Fibroblast of lung (primary cell): ENCODE data around the gene LGR4. TPM values are rescaled to one million over a fixed set of nuclear protein-coding genes. Genes with fewer than 3 reads are reported as not detected.

ENCODE experiments used
- DNase-seq, 2 donors: peaks; one replicate each; pipeline versions ENCODE4 v3.0.0 to v3.0.0-alpha.2; 2010; ENCODE audit warnings: low read depth in 2 of 2
- H2AFZ ChIP-seq: 2 replicates; pipeline ENCODE4 v1.5.1; 2012; ENCODE audit warnings: low read length, control low read depth, inconsistent platforms
- H3K27ac ChIP-seq: 2 replicates; pipeline ENCODE4 v1.5.1; 2011; ENCODE audit warnings: low read length, control low read depth; ENCODE audit not compliant: insufficient read depth
- H3K27me3 ChIP-seq: 2 replicates; pipeline ENCODE4 v1.5.1; 2011; ENCODE audit warnings: mild to moderate bottlenecking, low read length; ENCODE audit not compliant: control insufficient read depth, insufficient read depth
- H3K36me3 ChIP-seq: 2 replicates; pipeline ENCODE4 v1.5.1; 2011; ENCODE audit warnings: low read length; ENCODE audit not compliant: control insufficient read depth, insufficient read depth
- H3K4me1 ChIP-seq: 2 replicates; pipeline ENCODE4 v1.5.1; 2011; ENCODE audit warnings: low read length; ENCODE audit not compliant: control insufficient read depth, insufficient read depth; ENCODE audit errors: extremely low read depth
- H3K4me2 ChIP-seq: 2 replicates; pipeline ENCODE4 v1.5.1; 2011; ENCODE audit warnings: low read length, control low read depth; ENCODE audit not compliant: insufficient read depth; ENCODE audit errors: extremely low read depth
- H3K4me3 ChIP-seq, 4 experiments: fragments of 200-600 bp in 1 of 4; sonication (generic) in 1 of 4; replicated peaks in 1 of 4; 2 replicates each; pipeline ENCODE4 v1.5.1; 2011 to 2016; ENCODE audit warnings: low read length in 4 of 4, low read depth in 3 of 4, mild to moderate bottlenecking in 3 of 4, control low read depth in 2 of 4, inconsistent platforms in 1 of 4, mixed read lengths in 1 of 4; ENCODE audit not compliant: insufficient read depth in 1 of 4; ENCODE audit errors: control extremely low read depth in 1 of 4
- H3K79me2 ChIP-seq: 2 replicates; pipeline ENCODE4 v1.5.1; 2012; ENCODE audit warnings: mild to moderate bottlenecking, low read length, inconsistent platforms; ENCODE audit not compliant: control insufficient read depth, insufficient read depth
- H3K9ac ChIP-seq: 2 replicates; pipeline ENCODE4 v1.5.1; 2011; ENCODE audit warnings: mild to moderate bottlenecking, low read length, control low read depth; ENCODE audit not compliant: insufficient read depth
- H3K9me3 ChIP-seq: 2 replicates; pipeline ENCODE4 v1.5.1; 2012; ENCODE audit warnings: low read depth, low read length; ENCODE audit not compliant: control insufficient read depth, insufficient read depth
- H4K20me1 ChIP-seq: 2 replicates; pipeline ENCODE4 v1.5.1; 2011; ENCODE audit warnings: low read length; ENCODE audit not compliant: control insufficient read depth, insufficient read depth; ENCODE audit errors: extremely low read depth
- CTCF ChIP-seq, 2 donors: IDR thresholded peaks in 1 of 2; conservative IDR thresholded peaks in 1 of 2; 1 replicate in 1 of 2; 2 replicates in 1 of 2; pipeline ENCODE4 v1.5.1; 2011 to 2012; ENCODE audit warnings: low read length in 2 of 2, control low read depth in 1 of 2, inconsistent platforms in 1 of 2, low read depth in 1 of 2, mild to moderate bottlenecking in 1 of 2
- EZH2 ChIP-seq: IDR thresholded peaks from 2 replicates; pipeline ENCODE4 v1.5.1; 2012; ENCODE audit warnings: low read length, control low read depth, mild to moderate bottlenecking; ENCODE audit errors: missing control alignments
- polyA plus RNA-seq, 2 donors: library from polyadenylated mRNA; depleted of rRNA in 1 of 2; stranded (reverse) in 1 of 2; unstranded in 1 of 2; fragments of >200 nt; gene quantifications; 2 replicates each; pipeline ENCODE4 v1.2.1, GENCODE V29; 2011 to 2012; ENCODE audit warnings: missing spikeins in 1 of 2
- total RNA-seq: library from RNA; depleted of rRNA; stranded (reverse); fragments of >200 nt; gene quantifications from 2 replicates; pipeline ENCODE4 v1.2.1, GENCODE V29; 2014

LGR4 gene
- total and polyA plus RNA-seq, 2 donors (not counting 1 experiment from before 2014, with no cell fraction given): 6.4 to 8.8 TPM

GRCh38 chr11:27331981-27332380 lies 140.6 kb downstream of the LGR4 start:
- Histone ChIP-seq H3K27ac (no peak overlapping the region), H3K4me2 (no peak overlapping the region), H4K20me1 (no peaks in the 10 kb centered on the region), H3K4me1 (peaks cover 5% of the 10 kb centered on the region), H2AFZ (peak overlapping the region; percentile 7), H3K36me3 (no peaks in the 10 kb centered on the region), H3K27me3 (no peaks in the 10 kb centered on the region), H3K4me3 (no peak overlapping the region), H3K9me3 (no peaks in the 10 kb centered on the region), H3K79me2 (no peaks in the 10 kb centered on the region), H3K9ac (no peak overlapping the region)
- peak in 1 of 2 donors; percentile 86 for DNase-seq
- TF ChIP-seq EZH2: no peak
- TF ChIP-seq CTCF (conservative IDR thresholded peaks at IDR 0.05 in 1 of 2, IDR thresholded peaks at IDR 0.05 in 1 of 2; ENCODE audit: low read depth in 1 of 2, low read length in 2 of 2): no peak

GRCh38 chr11:27330633-27331270 lies 141.8 kb downstream of the LGR4 start:
- no peak overlapping the region for H3K27ac ChIP-seq
- H2AFZ ChIP-seq: no peak overlapping the region
- no peaks in the 10 kb centered on the region for H3K27me3 ChIP-seq
- peaks cover 5% of the 10 kb centered on the region for H3K4me1 ChIP-seq
- H3K4me3 ChIP-seq: no peak overlapping the region
- no peaks in the 10 kb centered on the region for H3K9me3 ChIP-seq
- TF ChIP-seq CTCF (conservative IDR thresholded peaks at IDR 0.05 in 1 of 2, IDR thresholded peaks at IDR 0.05 in 1 of 2; ENCODE audit: low read depth in 1 of 2, low read length in 2 of 2) (no peak), EZH2 (no peak)
- H3K79me2 ChIP-seq: no peaks in the 10 kb centered on the region
- H3K4me2 ChIP-seq: no peak overlapping the region
- H3K36me3 ChIP-seq: no peaks in the 10 kb centered on the region
- H3K9ac ChIP-seq: no peak overlapping the region
- no peaks in the 10 kb centered on the region for H4K20me1 ChIP-seq
- DNase-seq: no peak

- TF ChIP-seq CTCF (conservative IDR thresholded peaks at IDR 0.05 in 1 of 2, IDR thresholded peaks at IDR 0.05 in 1 of 2; ENCODE audit: low read depth in 1 of 2, low read length in 2 of 2) (no peak), EZH2 (no peak)
- peaks cover 5% of the 10 kb centered on the region for H3K4me1 ChIP-seq
- H3K27ac ChIP-seq: no peak overlapping the region
- H3K79me2 ChIP-seq: no peaks in the 10 kb centered on the region
- no peaks in the 10 kb centered on the region for H3K9me3 ChIP-seq
- H3K27me3 ChIP-seq: no peaks in the 10 kb centered on the region
- no peaks in the 10 kb centered on the region for H4K20me1 ChIP-seq
- peak in 1 of 2 donors; percentile 70 for DNase-seq
- no peak overlapping the region for H3K4me2 ChIP-seq
- no peak overlapping the region for H2AFZ ChIP-seq
- H3K4me3 ChIP-seq: no peak overlapping the region
- H3K36me3 ChIP-seq: no peaks in the 10 kb centered on the region
- no peak overlapping the region for H3K9ac ChIP-seq
Measured at GRCh38 chr11:27329867-27330632, 142.5 kb downstream of the LGR4 start.
